Activated CD4-positive, alpha-beta T cell treated with anti-CD3 and anti-CD28 coated beads, Interleukin-10, Interleukin-2, amounts not matched to agents 100 ng/mL and 50 ng/mL, durations not matched to agents 16 hours and 8 hours (primary cell): ENCODE results near the gene ETV5.
"Not testable (repeated sequence)": the region's sequence is repeated elsewhere in the genome, so short reads cannot be mapped to it uniquely, and the experiment has no call there.

ENCODE experiments used
- DNase-seq: peaks from one replicate; pipeline ENCODE4 v3.0.0-alpha.2; 2020

Gene ETV5

DNA sequence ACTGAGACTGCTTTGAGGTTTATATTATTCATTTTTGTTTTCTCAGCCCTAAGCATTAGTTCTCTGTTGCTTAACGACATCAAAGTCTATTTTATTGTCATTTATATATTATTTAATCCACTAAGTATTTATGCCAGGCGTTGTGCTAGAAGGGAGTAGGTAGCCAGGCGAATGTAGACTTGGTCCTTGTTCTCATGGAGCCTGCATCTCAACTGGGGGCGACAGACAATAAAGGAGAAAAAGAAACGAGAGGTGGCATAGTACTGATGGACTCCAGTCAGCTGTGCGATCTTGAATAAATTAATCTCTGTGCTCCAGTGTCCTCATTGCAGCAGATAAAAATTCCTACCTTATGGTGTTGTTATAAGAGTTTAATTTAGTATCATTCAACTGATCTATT lies 49.7 kb downstream of the ETV5 start:
- no peak for DNase-seq

DNA sequence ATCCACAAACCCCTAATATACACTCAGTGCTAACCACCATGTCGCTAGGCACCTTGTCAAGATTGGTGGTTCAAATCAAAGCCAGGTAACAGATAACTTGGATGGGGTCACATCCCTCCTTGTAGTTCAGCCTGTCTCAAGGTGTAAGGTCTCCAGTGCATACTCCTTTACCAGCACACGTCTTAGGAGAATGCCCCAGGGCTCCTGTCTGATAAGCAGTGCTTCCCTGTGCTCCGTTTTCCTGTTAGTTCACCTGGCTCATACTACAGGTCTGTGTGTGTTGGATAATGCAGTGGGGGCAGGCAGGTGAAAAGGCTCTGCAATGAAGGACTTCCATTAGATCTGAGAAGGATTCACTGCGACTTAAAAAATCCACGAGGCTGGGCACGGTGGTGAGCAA lies 50.7 kb downstream of the ETV5 start:
- DNase-seq = no peak

DNA sequence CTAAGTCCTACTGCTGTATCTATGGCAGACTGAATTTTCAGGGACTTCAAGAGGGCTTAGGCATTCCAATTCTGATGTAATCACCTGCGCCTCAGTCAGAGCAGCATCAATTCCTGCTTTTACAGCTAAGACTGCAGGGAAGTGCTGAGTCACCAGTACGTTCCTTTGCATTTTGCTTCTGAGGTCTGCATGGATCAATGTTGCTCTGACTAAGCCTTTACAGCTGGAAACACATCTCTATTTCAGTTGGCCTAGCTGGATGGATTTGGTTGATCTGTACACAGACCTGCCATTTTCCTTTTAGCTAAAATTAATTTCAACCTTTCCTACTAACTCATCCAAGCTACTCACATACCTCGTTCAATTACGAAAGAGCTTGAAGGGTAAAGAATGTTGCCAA lies 51.3 kb downstream of the ETV5 start:
- DNase-seq = no peak

DNA sequence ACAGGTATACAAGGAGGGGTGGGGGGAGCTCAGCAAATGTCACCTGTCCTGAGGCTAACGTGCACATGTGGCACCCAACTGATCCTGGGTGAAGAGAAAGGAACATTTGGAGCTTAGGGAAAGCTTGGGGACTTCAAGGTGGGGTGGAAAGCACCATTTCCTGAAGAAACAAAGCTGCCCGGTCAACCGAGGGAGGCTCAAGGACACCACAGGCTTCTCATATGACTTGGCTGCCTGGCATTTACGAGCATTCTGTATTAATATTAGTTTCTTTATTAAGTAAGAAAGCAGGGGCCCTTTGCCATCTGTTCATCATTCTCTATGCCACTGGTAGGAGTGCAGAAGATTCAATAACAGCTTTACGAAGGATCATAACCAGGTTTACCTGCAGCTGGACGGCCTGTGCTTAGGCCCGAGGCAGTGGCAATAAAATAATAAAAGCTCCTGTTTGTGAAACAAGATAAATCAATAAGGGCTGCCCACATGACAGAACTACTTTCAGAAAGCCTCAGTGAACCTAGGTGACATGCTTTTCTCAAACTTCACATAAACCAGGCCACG lies 54.0 kb downstream of the ETV5 start:
- DNase-seq = no peak

DNA sequence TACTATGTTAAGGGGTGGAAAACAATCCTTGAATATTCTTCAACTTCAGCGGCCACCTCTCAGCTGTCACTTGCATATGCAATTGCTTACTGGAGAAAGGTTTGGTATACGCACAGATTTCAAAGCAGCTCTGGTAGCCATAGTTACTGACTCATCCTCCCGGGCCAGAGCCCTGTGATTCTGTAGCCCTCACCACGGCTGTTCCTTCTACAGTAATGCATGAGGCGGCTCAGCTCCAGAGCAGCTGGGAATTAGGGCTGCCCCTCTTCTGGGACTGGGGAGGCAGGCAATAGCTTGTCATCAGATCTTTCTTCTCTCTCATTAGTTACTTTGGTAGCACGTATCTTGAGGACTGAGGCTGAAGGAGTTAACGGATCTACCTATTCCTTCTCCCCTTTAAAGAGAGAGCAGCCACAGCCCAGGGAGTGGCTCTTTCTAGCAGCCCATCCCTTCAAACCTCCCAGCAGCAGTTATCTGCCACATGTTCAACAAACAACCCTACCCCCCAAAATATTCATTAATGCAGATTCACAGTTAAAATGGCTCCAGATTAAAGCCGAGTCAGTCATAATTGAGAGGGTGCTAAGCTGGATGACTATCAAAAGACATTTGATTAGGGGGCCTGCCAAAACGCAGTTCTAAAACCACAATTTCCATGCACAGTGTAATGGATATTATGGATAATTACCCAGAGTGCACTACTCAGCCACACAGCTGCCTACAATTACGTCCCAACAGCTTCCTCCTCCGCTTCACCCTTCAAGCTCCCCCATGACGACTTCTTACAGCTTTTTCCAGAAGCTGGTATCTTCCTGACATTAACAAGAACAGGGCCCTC lies 54.7 kb downstream of the ETV5 start:
- DNase-seq = no peak

DNA sequence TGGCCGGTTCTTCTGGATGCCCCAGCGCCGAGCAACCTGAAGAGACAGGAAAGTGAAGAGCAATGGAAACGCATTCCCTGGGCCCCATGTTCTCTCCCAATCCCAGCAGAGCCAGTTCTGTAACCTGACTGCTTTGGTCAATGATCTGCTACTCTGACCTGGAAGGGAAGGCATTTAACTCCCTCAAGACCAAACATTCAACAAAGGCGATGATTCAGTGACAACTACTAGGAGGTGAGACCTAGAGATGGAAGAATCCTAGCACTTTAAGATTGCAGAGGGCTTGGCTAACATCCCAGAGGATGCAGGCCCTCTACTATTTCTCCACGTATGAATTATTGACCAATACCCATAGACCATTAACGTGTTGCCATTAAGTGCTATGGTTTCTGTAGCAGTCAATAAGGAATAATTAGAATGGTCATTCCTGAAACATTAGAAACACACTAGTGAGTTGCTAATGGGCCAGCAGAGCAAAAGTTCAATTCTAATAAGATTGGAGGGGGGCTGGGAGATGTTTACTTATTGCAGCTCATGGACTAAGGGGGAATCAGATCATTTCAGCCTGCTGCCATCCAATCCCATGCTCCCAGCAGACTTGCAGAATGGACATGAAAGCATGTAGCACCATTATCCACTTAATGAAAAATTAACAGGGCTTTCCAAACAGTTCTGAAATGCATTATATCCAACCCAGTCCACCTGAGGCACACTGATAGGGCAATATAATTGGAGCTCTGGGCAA lies 56.6 kb downstream of the ETV5 start:
- no peak for DNase-seq

DNA sequence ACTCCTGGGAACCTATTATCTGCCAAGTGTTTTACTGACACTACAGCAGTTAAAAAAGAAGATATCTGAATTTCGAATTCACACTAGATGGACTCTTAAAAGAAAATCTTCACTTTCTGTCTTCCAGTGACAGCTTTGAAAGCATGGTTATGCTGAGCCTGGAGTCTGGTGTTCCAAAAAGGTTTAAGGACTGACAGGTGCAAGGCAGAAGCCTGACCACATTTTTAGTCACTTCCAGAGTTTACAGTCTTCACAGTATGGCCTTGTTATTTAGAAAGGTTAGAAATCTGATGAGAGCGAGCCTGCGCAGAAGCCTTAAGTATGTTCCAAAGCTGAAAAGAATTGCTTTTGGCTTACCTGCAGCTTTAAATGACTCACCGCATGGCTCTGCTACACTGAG lies 59.9 kb downstream of the ETV5 start:
- DNase-seq = no peak

DNA sequence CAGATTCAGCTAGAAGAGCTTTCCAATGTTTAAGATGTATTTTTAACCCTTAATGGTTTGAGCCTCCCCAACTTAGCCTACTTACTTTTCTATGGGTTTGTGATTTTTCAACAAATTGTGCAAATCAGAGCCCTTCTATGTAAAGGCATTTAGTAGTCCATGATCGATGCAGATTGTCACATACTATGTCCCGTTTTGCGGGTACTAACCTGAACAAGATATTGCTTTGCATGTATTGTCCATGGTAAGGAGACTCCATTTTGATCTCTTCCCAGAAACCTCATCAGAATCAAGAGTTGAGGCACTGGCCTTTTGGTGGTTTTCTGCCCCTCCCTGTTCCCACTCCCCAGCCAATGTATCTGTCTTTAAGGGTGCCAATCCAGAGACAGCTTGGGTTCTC lies 60.8 kb downstream of the ETV5 start:
- no peak for DNase-seq

DNA sequence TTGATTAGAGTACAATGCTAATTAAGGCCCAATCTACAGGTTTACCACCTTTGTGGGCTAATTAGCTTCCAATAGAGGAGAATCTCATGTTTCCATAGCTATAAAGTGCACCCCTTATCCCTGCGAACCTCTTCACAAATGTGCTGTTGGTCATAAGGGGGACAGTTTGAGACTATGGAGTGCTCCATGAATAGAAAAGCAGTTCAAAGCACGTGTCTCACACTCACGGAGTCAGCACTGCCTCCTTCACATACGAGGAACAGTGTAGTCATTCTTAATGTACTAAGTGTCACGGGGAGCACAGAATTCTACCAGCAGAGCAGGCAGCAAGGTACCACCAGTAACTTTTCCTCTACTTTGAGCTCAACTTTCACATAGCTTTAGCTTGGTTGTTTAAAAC lies 62.1 kb downstream of the ETV5 start:
- DNase-seq = no peak

DNA sequence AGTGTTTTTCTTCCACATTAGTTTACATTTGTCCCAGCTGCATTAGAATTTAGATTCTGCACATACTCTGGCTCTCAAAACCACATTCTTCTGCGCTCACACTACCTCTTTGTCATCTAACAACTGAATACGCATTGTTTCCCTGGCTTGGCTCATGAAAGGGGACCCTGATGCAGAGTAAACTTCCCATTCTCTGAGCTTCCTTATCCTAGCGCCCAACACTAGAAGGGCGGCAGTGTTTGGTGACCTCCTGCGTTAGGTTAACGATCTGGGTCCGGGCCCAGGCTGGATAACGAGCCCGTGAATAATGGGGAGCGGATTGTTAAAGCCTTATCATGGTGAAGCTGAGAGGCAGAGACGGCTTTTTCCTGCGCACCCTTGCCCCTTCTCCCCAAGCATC lies 63.9 kb downstream of the ETV5 start:
- no peak for DNase-seq

DNA sequence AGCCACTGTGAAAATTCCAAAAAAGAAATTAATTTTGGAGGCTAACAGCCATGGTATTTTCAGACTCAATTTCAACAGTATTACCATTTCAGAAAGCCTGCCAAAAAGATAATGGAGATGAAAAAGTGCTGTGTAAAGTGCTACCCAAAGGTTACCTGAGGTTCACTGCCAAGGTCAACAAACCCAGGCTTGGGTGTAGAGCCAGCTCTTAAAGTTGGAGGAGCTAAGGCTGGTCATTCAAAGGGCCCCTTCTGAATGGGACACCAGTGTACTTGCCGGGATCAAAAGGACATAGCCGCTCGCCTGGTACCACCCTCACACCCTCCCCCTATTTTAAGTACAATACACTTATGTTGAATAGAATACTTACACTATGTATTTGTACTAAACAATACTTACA lies 64.5 kb downstream of the ETV5 start:
- no peak for DNase-seq

DNA sequence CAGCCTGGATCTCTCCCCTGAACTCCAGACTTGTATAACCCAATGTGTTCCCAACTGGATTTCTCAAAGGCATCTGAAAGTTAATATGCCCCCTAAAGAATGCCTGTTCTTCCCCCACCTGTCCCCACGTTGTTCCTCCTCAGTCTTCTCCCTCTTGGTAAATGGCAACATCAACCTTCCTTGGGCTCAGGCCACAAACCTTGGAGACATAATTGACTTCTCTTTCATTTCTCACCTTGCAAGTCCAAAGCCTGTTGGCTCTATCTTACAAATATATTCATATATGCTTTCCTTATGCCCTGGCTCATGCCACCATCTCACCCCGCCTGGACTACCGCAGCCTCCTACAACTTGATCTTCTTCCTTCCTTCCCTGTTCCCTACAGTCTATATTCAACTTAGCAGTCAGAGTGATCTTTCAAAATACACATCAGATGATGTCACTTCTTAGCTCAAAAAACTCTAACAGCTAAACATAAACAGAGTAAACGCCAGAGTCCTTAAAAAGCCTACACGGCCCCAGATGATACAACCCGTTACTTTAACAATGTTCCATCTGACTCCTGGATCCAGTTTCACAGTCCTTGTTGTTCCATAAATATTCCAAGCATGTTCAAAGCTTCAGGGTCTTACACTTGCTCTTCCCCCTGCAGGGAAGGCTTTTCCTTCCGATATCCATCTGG lies 66.2 kb downstream of the ETV5 start:
- no peak for DNase-seq

DNA sequence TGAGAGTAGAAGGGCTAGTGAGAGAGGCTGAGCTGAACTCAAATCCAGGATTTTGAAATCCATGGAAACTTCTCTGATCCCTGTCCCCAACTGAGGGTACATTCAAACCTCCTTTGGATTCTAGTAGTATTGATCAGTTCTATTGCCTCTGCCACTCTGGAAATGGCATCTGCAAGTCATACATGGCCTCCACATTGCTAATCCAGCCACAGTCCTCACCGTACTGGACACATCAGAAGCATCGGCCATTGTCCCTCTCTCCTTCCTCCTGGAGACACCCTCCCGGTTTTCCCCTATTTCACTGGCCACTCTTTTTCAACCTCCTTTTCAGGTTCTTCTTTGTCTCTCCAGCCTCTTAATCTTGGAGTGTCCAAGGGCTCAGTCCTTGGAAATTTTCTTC lies 66.9 kb downstream of the ETV5 start:
- DNase-seq = no peak

DNA sequence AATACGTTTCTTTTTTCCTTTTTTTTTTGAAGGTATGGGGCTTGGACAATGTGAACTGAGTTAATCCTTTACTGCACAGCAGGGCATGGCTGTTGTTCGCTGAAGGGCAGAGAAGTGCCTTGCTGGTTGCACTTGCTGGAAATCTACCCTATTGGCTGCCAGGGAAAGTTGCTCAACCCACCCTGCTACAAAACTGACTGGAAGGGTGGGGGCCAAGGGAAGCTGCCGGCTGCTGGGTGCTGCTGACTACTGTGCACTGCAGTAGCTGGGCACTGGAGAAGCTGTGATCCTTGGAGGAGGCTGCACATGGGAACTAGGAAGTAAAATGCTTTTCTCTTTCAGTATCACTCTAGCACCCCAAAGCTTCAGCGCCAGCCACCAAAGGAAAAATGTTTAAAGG lies 70.5 kb downstream of the ETV5 start:
- no peak for DNase-seq

DNA sequence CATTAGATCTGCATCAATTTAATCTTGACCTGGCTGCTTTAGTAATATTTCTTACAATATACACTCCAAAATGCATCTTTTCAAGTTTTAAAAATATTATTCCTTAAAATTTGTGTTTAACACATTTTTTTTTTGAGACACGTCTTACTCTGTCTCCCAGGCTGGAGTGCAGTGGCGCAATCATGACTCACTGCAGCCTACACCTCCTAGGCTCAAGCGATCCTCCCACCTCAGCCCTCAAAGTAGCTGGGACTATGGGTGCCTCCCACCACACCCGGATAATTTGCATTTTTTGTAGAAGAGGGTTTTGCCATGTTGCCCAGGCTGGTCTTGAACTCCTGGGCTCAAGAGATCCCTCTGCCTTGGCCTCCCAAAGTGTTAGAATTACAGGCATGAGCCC lies 73.6 kb downstream of the ETV5 start:
- no peak for DNase-seq

DNA sequence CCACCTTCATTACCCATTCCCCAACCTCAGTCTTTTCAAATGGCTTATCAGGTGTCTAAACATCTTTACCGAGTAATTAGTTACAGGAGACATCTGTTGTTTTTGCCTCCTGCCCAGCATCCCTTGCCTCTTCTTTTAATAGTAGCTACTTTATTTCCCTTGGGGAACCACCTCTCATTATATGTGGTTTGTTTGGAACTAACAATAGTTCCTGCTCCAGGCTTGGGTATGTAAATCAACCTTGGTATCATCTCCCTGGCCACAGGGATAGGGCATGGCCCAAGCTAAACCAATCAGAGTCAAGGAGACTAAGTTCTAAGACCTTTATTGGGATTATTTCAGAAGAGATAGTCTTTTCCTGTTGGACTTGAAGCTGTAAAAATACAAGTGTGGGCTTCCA lies 76.6 kb downstream of the ETV5 start:
- DNase-seq = no peak

DNA sequence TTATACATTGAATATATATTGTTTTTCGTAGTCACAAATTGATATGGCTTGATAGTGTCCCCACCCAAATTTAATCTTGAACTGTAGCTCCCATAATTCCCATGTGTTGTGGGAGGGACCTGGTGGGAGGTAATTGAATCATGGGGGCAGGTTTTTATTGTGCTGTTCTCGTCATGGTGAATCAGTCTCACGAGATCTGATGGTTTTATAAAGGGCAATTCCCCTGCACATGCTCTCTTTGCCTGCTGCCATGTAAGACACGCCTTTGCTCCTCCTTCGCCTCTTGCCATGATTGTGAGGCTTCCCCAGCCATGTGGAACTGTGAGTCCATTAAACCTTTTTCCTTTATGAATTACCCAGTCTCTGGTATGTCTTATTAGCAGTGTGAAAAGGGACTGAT lies 82.9 kb downstream of the ETV5 start:
- DNase-seq = not testable (repeated sequence)

DNA sequence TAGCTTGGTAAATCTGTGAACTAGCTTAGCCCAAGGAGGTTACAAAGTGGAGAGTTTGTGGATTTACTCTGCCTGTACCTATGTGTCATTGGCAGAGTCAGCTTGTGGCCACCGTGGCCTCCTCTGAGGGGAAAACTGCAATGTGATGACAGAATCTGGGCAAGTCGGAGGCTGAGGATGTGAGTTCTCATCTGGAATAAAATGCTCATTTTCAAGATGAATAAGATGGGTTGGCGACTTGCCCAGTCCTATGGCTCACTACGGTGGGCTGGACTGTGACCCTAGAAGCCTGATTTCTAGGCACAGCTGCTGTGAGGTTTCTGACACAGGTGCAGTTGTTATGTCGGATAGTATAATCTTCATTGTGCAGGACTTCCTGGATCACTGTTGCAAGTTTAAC lies 83.7 kb downstream of the ETV5 start:
- DNase-seq = peak; percentile 44

DNA sequence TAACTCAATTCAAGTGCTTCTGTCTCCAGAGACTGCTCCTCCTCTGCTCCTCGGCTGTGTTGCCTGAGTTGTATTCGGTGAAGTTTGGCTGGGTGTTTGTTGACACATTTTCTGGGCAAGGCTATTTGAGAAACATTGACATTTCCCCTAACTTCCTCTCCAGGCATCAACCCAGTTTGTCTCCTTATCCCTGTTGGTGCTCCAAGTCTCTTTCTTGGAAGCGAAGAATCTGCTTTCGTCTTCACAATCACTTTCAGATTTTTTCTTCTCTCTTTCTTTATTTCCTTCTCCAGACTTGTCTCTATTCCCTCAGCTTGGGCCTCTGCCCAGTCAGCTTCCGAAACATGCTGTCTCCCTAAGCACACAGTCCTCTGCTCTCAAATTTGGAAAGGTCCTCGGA lies 84.7 kb downstream of the ETV5 start:
- DNase-seq = no peak

DNA sequence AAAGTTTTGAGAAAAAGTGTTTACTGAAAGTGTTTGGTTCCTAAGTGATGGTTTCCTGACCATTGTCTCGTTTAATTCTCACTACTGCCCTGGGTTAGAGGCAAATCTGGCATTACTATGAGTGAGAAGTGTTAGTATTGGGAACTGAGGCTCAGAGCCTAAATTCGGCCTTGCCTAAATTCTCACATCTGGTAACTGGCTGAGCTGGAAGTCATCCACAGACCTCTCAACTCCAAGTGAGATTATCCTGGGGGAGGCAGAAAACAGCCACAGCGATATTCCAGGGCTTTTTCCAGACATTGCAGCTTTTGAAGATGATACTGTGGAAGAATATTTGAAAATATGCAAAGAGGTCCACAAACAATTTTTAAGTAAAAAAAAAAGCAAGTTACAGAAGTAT lies 86.0 kb downstream of the ETV5 start:
- DNase-seq = no peak

DNA sequence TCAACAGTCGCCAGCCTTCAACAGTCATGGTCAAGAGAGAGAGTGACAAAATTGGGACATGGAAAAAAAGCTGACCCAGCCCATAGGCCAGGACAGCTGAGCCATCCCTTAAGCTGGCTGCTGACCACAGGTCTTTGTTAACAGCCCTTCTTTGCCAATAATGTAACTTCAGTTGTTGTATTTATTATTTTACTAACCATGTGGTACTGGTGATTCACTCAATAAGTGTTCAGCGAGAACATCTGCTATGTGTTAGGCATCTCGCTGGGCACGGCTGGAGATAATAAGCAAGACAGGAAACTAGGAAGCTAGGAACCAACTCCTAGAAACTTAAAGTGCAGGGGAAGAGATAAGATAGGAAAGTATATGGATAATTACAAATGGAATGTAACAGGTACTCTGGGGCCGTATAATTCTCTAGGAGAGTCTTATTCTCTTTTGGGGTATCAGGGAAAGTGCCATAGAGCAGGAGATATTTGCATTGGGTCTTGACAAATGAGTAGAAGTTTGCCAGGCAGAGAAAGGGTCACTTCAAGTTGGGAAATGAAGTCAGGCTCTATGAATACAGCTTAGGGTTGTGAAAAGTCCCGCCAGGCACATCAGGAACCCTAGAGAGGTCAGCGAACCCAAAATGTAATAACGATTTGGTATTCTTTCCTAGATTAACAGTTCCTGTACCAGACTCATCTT lies 87.1 kb downstream of the ETV5 start:
- no peak for DNase-seq

DNA sequence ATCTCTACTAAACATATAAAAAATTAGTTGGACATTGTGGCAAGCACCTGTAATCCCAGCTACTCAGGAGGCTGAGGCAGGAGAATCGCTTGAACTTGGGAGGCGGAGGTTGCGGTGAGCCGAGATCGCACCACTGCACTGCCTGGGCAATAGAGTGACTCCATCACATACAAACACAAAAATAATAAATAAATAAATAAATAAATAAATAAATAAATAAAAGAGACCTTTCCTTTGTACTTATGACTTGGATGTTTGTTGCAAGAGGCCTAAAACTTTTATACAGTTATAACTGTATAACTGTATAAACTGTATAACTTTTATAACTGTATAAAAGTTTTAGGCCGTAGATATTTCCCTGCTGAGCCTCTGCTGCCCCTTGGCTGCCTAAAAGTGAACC lies 87.6 kb downstream of the ETV5 start:
- not testable (repeated sequence) for DNase-seq

DNA sequence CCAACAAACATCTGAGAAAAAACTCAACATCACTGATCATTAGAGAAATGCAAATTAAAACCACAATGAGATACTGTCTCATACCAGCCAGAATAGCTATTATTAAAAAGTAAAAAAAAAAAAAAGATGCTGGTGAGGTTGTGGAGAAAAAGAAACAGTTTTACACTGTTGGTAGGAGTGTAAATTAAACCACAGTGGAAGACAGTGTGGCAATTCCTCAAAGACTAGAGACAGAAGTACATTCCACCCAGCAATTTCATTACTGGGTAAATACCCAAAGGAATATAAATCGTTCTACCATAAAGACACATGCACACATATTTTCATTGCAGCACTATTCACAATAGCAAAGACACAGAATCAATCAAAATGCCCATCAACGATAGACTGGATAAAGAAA lies 89.6 kb downstream of the ETV5 start:
- not testable (repeated sequence) for DNase-seq
